ENCODE data around the gene NCAN. TPM values are rescaled to one million over a fixed set of nuclear protein-coding genes. Genes with fewer than 3 reads are reported as not detected.
"Not testable (repeated sequence)": the region's sequence is repeated elsewhere in the genome, so short reads cannot be mapped to it uniquely, and the experiment has no call there.

Gene NCAN
- total RNA-seq, 2 donors from 2014 or later, result 0.05 TPM; not detected in 1

- Histone ChIP-seq H3K27ac (no peak within 1 kb of the TSS), H3K4me3 (peak within 1 kb of the TSS; percentile 27), H3K4me1 (peaks cover 6% of the 10 kb centered on the region), H3K36me3 (no peaks in the 10 kb centered on the region), H3K9me3 (no peaks in the 10 kb centered on the region), H3K9ac (ENCODE audit: low read depth in 2 of 2, low read length in 2 of 2) (peak within 1 kb of the TSS in 1 of 2 donors; percentile 50), H3K27me3 (no peaks in the 10 kb centered on the region)
- intact Hi-C loops (cut with DNase I), result no loop called here
- no peak for TF ChIP-seq CTCF (IDR thresholded peaks at IDR 0.05)
- DNase-seq, result peak; percentile 80
Observed at GRCh38 chr19:19170053-19170872, 41.5 kb upstream of the NCAN start, which contains the start of gene MEF2B. Gene MEF2B (minus strand): TSS chr19:19170263. CDS start chr19:19150735, 19,528 bp downstream.

GRCh38 chr19:19170873-19171672 lies 40.7 kb upstream of the NCAN start:
- H3K36me3 ChIP-seq, result no peaks in the 10 kb centered on the region
- H3K9ac ChIP-seq (ENCODE audit: low read depth in 2 of 2, low read length in 2 of 2), result no peak overlapping the region
- no peaks in the 10 kb centered on the region for H3K9me3 ChIP-seq
- intact Hi-C loops (cut with DNase I), result no loop called here
- no peak for TF ChIP-seq CTCF (IDR thresholded peaks at IDR 0.05)
- H3K27me3 ChIP-seq, result no peaks in the 10 kb centered on the region
- no peak overlapping the region for H3K4me3 ChIP-seq
- H3K4me1 ChIP-seq, result peaks cover 6% of the 10 kb centered on the region
- no peak for DNase-seq
- H3K27ac ChIP-seq, result no peak overlapping the region

- H3K4me1 ChIP-seq, result peaks cover 6% of the 10 kb centered on the region
- no peaks in the 10 kb centered on the region for H3K9me3 ChIP-seq
- TF ChIP-seq CTCF (IDR thresholded peaks at IDR 0.05), result no peak
- no peak for DNase-seq
- no peak overlapping the region for H3K4me3 ChIP-seq
- H3K27ac ChIP-seq, result no peak overlapping the region
- H3K36me3 ChIP-seq, result no peaks in the 10 kb centered on the region
- H3K27me3 ChIP-seq, result no peaks in the 10 kb centered on the region
- no peak overlapping the region for H3K9ac ChIP-seq (ENCODE audit: low read depth in 2 of 2, low read length in 2 of 2)
- intact Hi-C loops (cut with DNase I), result no loop called here
Observed at GRCh38 chr19:19171821-19172532, 39.8 kb upstream of the NCAN start.

- H3K27me3 ChIP-seq; H3K9me3 ChIP-seq; DNase-seq; H3K4me1 ChIP-seq; H3K9ac ChIP-seq (ENCODE audit: low read depth in 2 of 2, low read length in 2 of 2); H3K36me3 ChIP-seq; H3K27ac ChIP-seq; intact Hi-C loops (cut with DNase I); H3K4me3 ChIP-seq: not testable (repeated sequence)
Observed at GRCh38 chr19:19173243-19173642, 38.5 kb upstream of the NCAN start.

- no peak overlapping the region for H3K9ac ChIP-seq (ENCODE audit: low read depth in 2 of 2, low read length in 2 of 2)
- no peak overlapping the region for H3K4me3 ChIP-seq
- H3K9me3 ChIP-seq, result no peaks in the 10 kb centered on the region
- intact Hi-C loops (cut with DNase I), result no loop called here
- H3K36me3 ChIP-seq, result peaks cover 1% of the 10 kb centered on the region
- DNase-seq, result no peak
- no peaks in the 10 kb centered on the region for H3K4me1 ChIP-seq
- no peak overlapping the region for H3K27ac ChIP-seq
- H3K27me3 ChIP-seq, result no peaks in the 10 kb centered on the region
- TF ChIP-seq CTCF (IDR thresholded peaks at IDR 0.05), result no peak
Observed at GRCh38 chr19:19176950-19177349, 34.8 kb upstream of the NCAN start.
